Measurements from ENCODE around the gene NSUN5.

DNA sequence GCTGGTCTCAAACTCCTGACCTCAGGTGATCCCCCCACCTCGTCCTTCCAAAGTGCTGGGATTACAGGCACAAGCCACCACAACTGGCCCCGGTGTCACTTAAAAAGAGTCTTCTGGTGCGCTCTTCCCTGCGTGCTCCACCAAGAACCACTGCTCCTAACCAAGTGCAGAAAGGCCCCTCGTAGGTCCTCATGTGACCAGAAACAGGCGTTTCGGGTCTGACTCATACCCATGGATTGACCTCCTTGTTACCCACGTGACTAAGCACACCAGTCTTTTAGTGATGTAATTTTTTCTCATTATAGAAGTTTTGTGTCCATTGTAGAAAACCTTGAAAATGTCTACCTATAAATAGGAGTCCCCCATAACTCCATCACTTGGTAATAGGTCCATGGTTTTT is 33.3 kb upstream of the NSUN5 start:
- TF ChIP-seq, protein P1, sequence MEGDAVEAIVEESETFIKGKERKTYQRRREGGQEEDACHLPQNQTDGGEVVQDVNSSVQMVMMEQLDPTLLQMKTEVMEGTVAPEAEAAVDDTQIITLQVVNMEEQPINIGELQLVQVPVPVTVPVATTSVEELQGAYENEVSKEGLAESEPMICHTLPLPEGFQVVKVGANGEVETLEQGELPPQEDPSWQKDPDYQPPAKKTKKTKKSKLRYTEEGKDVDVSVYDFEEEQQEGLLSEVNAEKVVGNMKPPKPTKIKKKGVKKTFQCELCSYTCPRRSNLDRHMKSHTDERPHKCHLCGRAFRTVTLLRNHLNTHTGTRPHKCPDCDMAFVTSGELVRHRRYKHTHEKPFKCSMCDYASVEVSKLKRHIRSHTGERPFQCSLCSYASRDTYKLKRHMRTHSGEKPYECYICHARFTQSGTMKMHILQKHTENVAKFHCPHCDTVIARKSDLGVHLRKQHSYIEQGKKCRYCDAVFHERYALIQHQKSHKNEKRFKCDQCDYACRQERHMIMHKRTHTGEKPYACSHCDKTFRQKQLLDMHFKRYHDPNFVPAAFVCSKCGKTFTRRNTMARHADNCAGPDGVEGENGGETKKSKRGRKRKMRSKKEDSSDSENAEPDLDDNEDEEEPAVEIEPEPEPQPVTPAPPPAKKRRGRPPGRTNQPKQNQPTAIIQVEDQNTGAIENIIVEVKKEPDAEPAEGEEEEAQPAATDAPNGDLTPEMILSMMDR (conservative IDR thresholded peaks at IDR 0.05; ENCODE audit: low read length), result no peak
- TF ChIP-seq EZH2phosphoT487 (IDR thresholded peaks at IDR 0.05; ENCODE audit: borderline replicate concordance, low read depth, low read length), result no peak
